ENCODE results near the gene LINGO3. TPM values are rescaled to one million over a fixed set of nuclear protein-coding genes. Genes with fewer than 3 reads are reported as not detected.
A peak's percentile ranks its signal among the peaks of the same experiment; 100 is the strongest.

Gene LINGO3
- total and polyA plus RNA-seq, 2 donors (not counting 3 experiments of a cell fraction or from before 2014, with no cell fraction given) = not detected

DNA sequence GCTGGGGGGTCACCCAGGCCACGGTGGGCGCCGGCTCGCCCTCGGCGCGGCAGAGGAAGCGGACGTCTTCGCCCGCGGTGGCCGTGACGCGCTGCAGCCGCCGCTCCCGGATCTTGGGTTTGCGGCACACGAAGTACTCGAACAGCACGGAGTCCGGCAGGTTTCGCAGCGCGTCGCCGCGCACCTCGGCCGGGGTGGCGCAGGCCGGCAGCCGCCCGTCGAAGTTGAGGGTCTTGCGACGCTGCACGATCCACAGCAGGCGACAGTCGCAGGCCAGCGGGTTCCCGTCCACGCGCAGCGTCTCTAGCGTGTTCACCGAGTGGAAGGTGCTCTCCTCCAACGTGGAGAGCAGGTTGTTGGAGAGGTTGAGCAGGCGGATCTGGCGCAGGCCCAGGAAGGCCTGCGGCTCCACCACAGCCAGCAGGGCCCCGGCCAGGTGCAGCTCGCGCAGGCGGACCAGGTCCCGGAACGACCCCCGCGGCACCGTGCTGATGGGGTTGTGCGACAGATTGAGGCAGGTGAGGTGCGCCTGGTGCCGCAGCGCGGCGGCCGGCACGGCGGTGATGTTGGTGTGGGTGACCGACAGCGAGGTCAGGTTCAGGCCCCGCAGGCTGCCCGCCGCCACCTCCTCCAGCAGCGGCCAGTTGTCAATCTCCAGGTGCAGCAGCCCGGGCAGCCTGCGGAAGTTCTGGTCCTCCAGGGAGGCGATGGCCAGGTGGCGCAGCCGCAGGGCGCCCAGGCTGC, 17.3 kb downstream of the LINGO3 start:
- TF ChIP-seq FOS (IDR thresholded peaks at IDR 0.05; ENCODE audit: borderline replicate concordance, insufficient read depth, low read length) = no peak
- TF ChIP-seq, protein P1, sequence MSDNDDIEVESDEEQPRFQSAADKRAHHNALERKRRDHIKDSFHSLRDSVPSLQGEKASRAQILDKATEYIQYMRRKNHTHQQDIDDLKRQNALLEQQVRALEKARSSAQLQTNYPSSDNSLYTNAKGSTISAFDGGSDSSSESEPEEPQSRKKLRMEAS (IDR thresholded peaks at IDR 0.05; ENCODE audit: insufficient read depth, insufficient read length) = no peak
- TF ChIP-seq, protein P2, sequence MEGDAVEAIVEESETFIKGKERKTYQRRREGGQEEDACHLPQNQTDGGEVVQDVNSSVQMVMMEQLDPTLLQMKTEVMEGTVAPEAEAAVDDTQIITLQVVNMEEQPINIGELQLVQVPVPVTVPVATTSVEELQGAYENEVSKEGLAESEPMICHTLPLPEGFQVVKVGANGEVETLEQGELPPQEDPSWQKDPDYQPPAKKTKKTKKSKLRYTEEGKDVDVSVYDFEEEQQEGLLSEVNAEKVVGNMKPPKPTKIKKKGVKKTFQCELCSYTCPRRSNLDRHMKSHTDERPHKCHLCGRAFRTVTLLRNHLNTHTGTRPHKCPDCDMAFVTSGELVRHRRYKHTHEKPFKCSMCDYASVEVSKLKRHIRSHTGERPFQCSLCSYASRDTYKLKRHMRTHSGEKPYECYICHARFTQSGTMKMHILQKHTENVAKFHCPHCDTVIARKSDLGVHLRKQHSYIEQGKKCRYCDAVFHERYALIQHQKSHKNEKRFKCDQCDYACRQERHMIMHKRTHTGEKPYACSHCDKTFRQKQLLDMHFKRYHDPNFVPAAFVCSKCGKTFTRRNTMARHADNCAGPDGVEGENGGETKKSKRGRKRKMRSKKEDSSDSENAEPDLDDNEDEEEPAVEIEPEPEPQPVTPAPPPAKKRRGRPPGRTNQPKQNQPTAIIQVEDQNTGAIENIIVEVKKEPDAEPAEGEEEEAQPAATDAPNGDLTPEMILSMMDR (IDR thresholded peaks at IDR 0.05; ENCODE audit: extremely low read depth in 1 of 2, insufficient read depth in 1 of 2, low read depth in 1 of 2, low read length in 2 of 2) = no peak
- TF ChIP-seq POLR2A (IDR thresholded peaks at IDR 0.05; ENCODE audit: low read depth, low read length) = no peak
- peak; percentile 73 for TF ChIP-seq EZH2 (IDR thresholded peaks at IDR 0.05; ENCODE audit: borderline replicate concordance, low read depth, low read length, severe bottlenecking)
- Histone ChIP-seq H3K27ac (ENCODE audit: insufficient read depth, low read depth, low read length) (no peak overlapping the region), H2AFZ (ENCODE audit: low read depth, low read length) (no peak overlapping the region), H3K9me3 (replicated peaks; ENCODE audit: control insufficient read depth, insufficient read depth, low read length) (no peaks in the 10 kb centered on the region), H3K27me3 (ENCODE audit: control insufficient read depth in 2 of 2, insufficient read depth in 2 of 2, low read length in 2 of 2) (peaks cover 43 to 53% of the 10 kb centered on the region in 2 experiments), H3K9ac (replicated peaks; ENCODE audit: extremely low read depth, insufficient read depth, low read length) (no peak overlapping the region), H3K36me3 (ENCODE audit: control insufficient read depth in 2 of 2, extremely low read depth in 1 of 2, insufficient read depth in 2 of 2, low read length in 2 of 2) (no peaks in the 10 kb centered on the region), H3K9me1 (replicated peaks; ENCODE audit: control insufficient read depth, extremely low read depth, insufficient read depth, low read length) (no peaks in the 10 kb centered on the region), H3K4me1 (ENCODE audit: control insufficient read depth, extremely low read depth, insufficient read depth, low read length) (peaks cover 5% of the 10 kb centered on the region), H3K4me3 (replicated peaks in 1 of 3; ENCODE audit: insufficient read depth in 1 of 3, low read depth in 1 of 3, low read length in 3 of 3) (no peak overlapping the region), H3K79me2 (ENCODE audit: control insufficient read depth, insufficient read depth, low read length) (no peaks in the 10 kb centered on the region), H4K20me1 (replicated peaks; ENCODE audit: control insufficient read depth, extremely low read depth, insufficient read depth, low read length) (no peaks in the 10 kb centered on the region), H3K4me2 (ENCODE audit: insufficient read depth, low read length) (no peak overlapping the region)
- intact Hi-C loops (cut with micrococcal nuclease) (no loop called here), dilution Hi-C loops (cut with MboI; ENCODE audit: extremely low pct_ligation_motif_present, low sequenced_read_pairs) (no loop called here)
- no TSS peak for BruUV-seq (replicated peaks)
- DNase-seq (ENCODE audit: low read depth, low spot score) (no peak), FAIRE-seq (no peak)
- ChIA-PET POLR2A (no interaction called here), CTCF (interaction anchor here (0.9 to 2.0 kb wide), 2 partner anchors 12 to 29 kb away, joined by 4 to 7 read pairs; no protein-coding TSS in a partner anchor)

Data from endothelial cell of umbilical vein (primary cell).